Gastrocnemius medialis (tissue), 4 donors: ENCODE data around the gene UNC13C.

Experiments
- POLR2A ChIP-seq, 2 donors: fragments of 450-650 bp; IDR thresholded peaks; one replicate each; pipeline ENCODE4 v1.6.1; 2017; ENCODE audit warnings: antibody characterized with exemption in 2 of 2, mild to moderate bottlenecking in 2 of 2, moderate library complexity in 2 of 2
- TF ChIP-seq, protein P1 (sequence below), 5 experiments: fragments of 450-650 bp in 3 of 5; fragments of 200-600 bp in 2 of 5; sonication (generic) in 2 of 5; IDR thresholded peaks in 4 of 5; conservative IDR thresholded peaks in 1 of 5; 1 replicate in 4 of 5; 2 replicates in 1 of 5; pipeline ENCODE4 v1.5.1; 2016 to 2019; ENCODE audit warnings: antibody characterized with exemption in 5 of 5, mild to moderate bottlenecking in 3 of 5, moderate library complexity in 3 of 5

DNA sequence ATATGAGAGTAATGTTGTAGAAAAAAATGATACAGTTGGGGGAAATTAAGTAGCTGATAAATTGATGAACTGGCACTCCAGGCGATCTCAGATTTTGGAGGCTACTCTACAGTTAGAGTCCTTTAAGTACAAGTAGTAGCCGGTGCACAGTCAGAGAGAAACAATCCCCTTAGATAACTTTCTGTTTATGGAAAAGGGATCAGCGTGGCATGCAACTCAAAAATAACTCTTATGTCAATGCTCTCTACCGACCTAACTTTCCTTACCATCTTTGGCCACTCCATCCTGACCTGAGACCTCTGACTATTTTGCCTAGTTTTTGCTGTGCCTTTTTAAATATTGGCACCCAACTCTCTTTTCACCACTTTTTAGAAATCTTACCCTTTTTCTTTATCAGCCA lies 299.6 kb downstream of the UNC13C start:
- no peak for TF ChIP-seq POLR2A (IDR thresholded peaks at IDR 0.05)
- TF ChIP-seq, protein P1, sequence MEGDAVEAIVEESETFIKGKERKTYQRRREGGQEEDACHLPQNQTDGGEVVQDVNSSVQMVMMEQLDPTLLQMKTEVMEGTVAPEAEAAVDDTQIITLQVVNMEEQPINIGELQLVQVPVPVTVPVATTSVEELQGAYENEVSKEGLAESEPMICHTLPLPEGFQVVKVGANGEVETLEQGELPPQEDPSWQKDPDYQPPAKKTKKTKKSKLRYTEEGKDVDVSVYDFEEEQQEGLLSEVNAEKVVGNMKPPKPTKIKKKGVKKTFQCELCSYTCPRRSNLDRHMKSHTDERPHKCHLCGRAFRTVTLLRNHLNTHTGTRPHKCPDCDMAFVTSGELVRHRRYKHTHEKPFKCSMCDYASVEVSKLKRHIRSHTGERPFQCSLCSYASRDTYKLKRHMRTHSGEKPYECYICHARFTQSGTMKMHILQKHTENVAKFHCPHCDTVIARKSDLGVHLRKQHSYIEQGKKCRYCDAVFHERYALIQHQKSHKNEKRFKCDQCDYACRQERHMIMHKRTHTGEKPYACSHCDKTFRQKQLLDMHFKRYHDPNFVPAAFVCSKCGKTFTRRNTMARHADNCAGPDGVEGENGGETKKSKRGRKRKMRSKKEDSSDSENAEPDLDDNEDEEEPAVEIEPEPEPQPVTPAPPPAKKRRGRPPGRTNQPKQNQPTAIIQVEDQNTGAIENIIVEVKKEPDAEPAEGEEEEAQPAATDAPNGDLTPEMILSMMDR (IDR thresholded peaks at IDR 0.05 in 4 of 5, conservative IDR thresholded peaks at IDR 0.05 in 1 of 5) = no peak
